Measurements from ENCODE around the gene IL4. TPM values are rescaled to one million over a fixed set of nuclear protein-coding genes. Genes with fewer than 3 reads are reported as not detected.
"Not testable (repeated sequence)": the region's sequence is repeated elsewhere in the genome, so short reads cannot be mapped to it uniquely, and the experiment has no call there.

IL4 gene
- total RNA-seq, 1 donor from 2014 or later = not detected

GRCh38 chr5:132690156-132690555, 16.4 kb downstream of the IL4 start:
- Histone ChIP-seq H3K4me3 (no peak overlapping the region), H3K79me2 (ENCODE audit: low read depth) (no peaks in the 10 kb centered on the region), H3K36me3 (peaks cover 3% of the 10 kb centered on the region), H3K9me3 (ENCODE audit: low read depth) (no peaks in the 10 kb centered on the region), H3K9ac (no peak overlapping the region), H4K20me1 (ENCODE audit: low read depth) (no peaks in the 10 kb centered on the region), H3K27me3 (no peaks in the 10 kb centered on the region), H2AFZ (replicated peaks) (no peak overlapping the region), H3F3A (ENCODE audit: low read depth) (no peaks in the 10 kb centered on the region), H3K27ac (no peak overlapping the region), H3K4me1 (no peaks in the 10 kb centered on the region), H3K4me2 (no peak overlapping the region)
- Mint-ChIP-seq H3K4me1 (no peaks in the 10 kb centered on the region), H3K4me3 (no peak overlapping the region), H3K27ac (no peak overlapping the region), H3K9me3 (no peaks in the 10 kb centered on the region), H3K36me3 (peaks cover 6% of the 10 kb centered on the region), H3K27me3 (ENCODE audit: insufficient read depth, low read depth) (no peaks in the 10 kb centered on the region)
- DNase-seq (ENCODE audit: low spot score) = no peak
- TF ChIP-seq EZH2 (IDR thresholded peaks at IDR 0.05) (no peak), EZH2phosphoT487 (IDR thresholded peaks at IDR 0.05) (no peak), CTCF (IDR thresholded peaks at IDR 0.05) (no peak)

GRCh38 chr5:132691755-132692631, 18.2 kb downstream of the IL4 start:
- H3K36me3 ChIP-seq; H3K4me1 ChIP-seq; H3K4me2 ChIP-seq; H3K27ac Mint-ChIP-seq; H3K9me3 ChIP-seq (ENCODE audit: low read depth); H3K4me3 ChIP-seq; H3K27me3 Mint-ChIP-seq (ENCODE audit: insufficient read depth, low read depth); H3K27me3 ChIP-seq; H3K4me3 Mint-ChIP-seq; H3F3A ChIP-seq (ENCODE audit: low read depth); H3K36me3 Mint-ChIP-seq; DNase-seq (ENCODE audit: low spot score); H4K20me1 ChIP-seq (ENCODE audit: low read depth); H3K79me2 ChIP-seq (ENCODE audit: low read depth); H3K27ac ChIP-seq; H3K9ac ChIP-seq; H3K9me3 Mint-ChIP-seq; H3K4me1 Mint-ChIP-seq; H2AFZ ChIP-seq (replicated peaks): not testable (repeated sequence)

- Histone ChIP-seq H3K27me3 (no peaks in the 10 kb centered on the region), H4K20me1 (ENCODE audit: low read depth) (no peaks in the 10 kb centered on the region), H3K27ac (no peak overlapping the region), H3K79me2 (ENCODE audit: low read depth) (no peaks in the 10 kb centered on the region), H2AFZ (replicated peaks) (no peak overlapping the region), H3K9ac (no peak overlapping the region), H3F3A (ENCODE audit: low read depth) (no peaks in the 10 kb centered on the region), H3K36me3 (peaks cover 3% of the 10 kb centered on the region), H3K4me1 (no peaks in the 10 kb centered on the region), H3K4me2 (no peak overlapping the region), H3K9me3 (ENCODE audit: low read depth) (no peaks in the 10 kb centered on the region), H3K4me3 (no peak overlapping the region)
- TF ChIP-seq EZH2 (IDR thresholded peaks at IDR 0.05) (no peak), CTCF (IDR thresholded peaks at IDR 0.05) (no peak), EZH2phosphoT487 (IDR thresholded peaks at IDR 0.05) (no peak)
- peaks cover 5% of the 10 kb centered on the region for H3K36me3 Mint-ChIP-seq
- DNase-seq (ENCODE audit: low spot score) = no peak
- H3K4me3 Mint-ChIP-seq = no peak overlapping the region
- H3K27ac Mint-ChIP-seq = no peak overlapping the region
- no peaks in the 10 kb centered on the region for H3K9me3 Mint-ChIP-seq
- H3K4me1 Mint-ChIP-seq = no peaks in the 10 kb centered on the region
- H3K27me3 Mint-ChIP-seq (ENCODE audit: insufficient read depth, low read depth) = no peaks in the 10 kb centered on the region
Observed at GRCh38 chr5:132692632-132692967, 18.8 kb downstream of the IL4 start.

GRCh38 chr5:132695956-132696355, 22.2 kb downstream of the IL4 start:
- H3K4me3 Mint-ChIP-seq = no peak overlapping the region

More at GRCh38 chr5:132695956-132696355, 22.2 kb downstream of the IL4 start:
- DNase-seq (ENCODE audit: low spot score) = no peak
- no peaks in the 10 kb centered on the region for H3K9me3 Mint-ChIP-seq
- no peaks in the 10 kb centered on the region for H3K27me3 ChIP-seq
- H3K9me3 ChIP-seq (ENCODE audit: low read depth) = no peaks in the 10 kb centered on the region
- H3K36me3 ChIP-seq = peaks cover 3% of the 10 kb centered on the region
- no peaks in the 10 kb centered on the region for H3F3A ChIP-seq (ENCODE audit: low read depth)
- no peak overlapping the region for H3K4me3 ChIP-seq
- H3K4me2 ChIP-seq = no peak overlapping the region
- no peak overlapping the region for H2AFZ ChIP-seq (replicated peaks)
- no peaks in the 10 kb centered on the region for H3K4me1 ChIP-seq
- H3K4me1 Mint-ChIP-seq = no peaks in the 10 kb centered on the region
- no peaks in the 10 kb centered on the region for H3K79me2 ChIP-seq (ENCODE audit: low read depth)
- H3K27me3 Mint-ChIP-seq (ENCODE audit: insufficient read depth, low read depth) = no peaks in the 10 kb centered on the region
- no peak overlapping the region for H3K27ac Mint-ChIP-seq
- no peaks in the 10 kb centered on the region for H4K20me1 ChIP-seq (ENCODE audit: low read depth)
- H3K9ac ChIP-seq = no peak overlapping the region
- no peak overlapping the region for H3K27ac ChIP-seq
- TF ChIP-seq EZH2 (IDR thresholded peaks at IDR 0.05) (no peak), CTCF (IDR thresholded peaks at IDR 0.05) (no peak), EZH2phosphoT487 (IDR thresholded peaks at IDR 0.05) (no peak)
- peaks cover 16% of the 10 kb centered on the region for H3K36me3 Mint-ChIP-seq
